IMR-90 (cell line): Measurements from ENCODE around the gene PRKAG2. TPM values are rescaled to one million over a fixed set of nuclear protein-coding genes. Genes with fewer than 3 reads are reported as not detected.

ENCODE experiments used
- ATAC-seq: fragments of 200-7000 bp; cut with Tn5 transposase; 2 replicates; pipeline ENCODE4 v1.9.1; 2020; ENCODE audit warnings: low read depth, mild to moderate bottlenecking, moderate library complexity
- BruUV-seq: library from RNA; stranded (reverse); fragments of 400-500 nt; replicated peaks from 2 replicates; lab custom pipeline; 2021; lab: Mats Ljungman, UMichigan
- CTCF ChIA-PET: fragments of 300-600 bp; formaldehyde crosslinking; extraction: SDS; loops from one replicate; lab custom pipeline; 2021; ENCODE audit warnings: antibody characterized with exemption; lab: Yijun Ruan, JAX
- POLR2A ChIA-PET: fragments of 300-600 bp; sonication (Branson Sonifier 250); formaldehyde crosslinking; loops from one replicate; lab custom pipeline; 2022; ENCODE audit warnings: antibody characterized with exemption; ENCODE audit not compliant: unreplicated experiment; lab: Charles Lee
- DNase-seq: peaks from one replicate; pipeline ENCODE4 v3.0.0; 2013
- H2AFZ ChIP-seq: replicated peaks from 2 replicates; pipeline ENCODE3; 2013; ENCODE audit warnings: low read length, mild to moderate bottlenecking; ENCODE audit not compliant: poor library complexity
- H2AK5ac ChIP-seq: 2 replicates; pipeline ENCODE4 v1.6.1; 2013; ENCODE audit warnings: low read depth, low read length, inconsistent platforms
- H2AK9ac ChIP-seq: replicated peaks from 2 replicates; pipeline ENCODE3; 2013; ENCODE audit warnings: mild to moderate bottlenecking, low read depth, low read length, moderate library complexity; ENCODE audit not compliant: poor library complexity
- H2BK120ac ChIP-seq: 2 replicates; pipeline ENCODE4 v1.6.1; 2013; ENCODE audit warnings: low read depth, low read length, inconsistent platforms
- H2BK15ac ChIP-seq: 3 replicates; pipeline ENCODE4 v1.6.1; 2013; ENCODE audit warnings: low read depth, low read length, inconsistent platforms
- H2BK20ac ChIP-seq: 2 replicates; pipeline ENCODE4 v1.6.1; 2013; ENCODE audit warnings: low read depth, mild to moderate bottlenecking, inconsistent platforms, low read length, moderate library complexity
- H2BK5ac ChIP-seq: 2 replicates; pipeline ENCODE4 v1.6.1; 2013; ENCODE audit warnings: mild to moderate bottlenecking, low read depth, low read length, inconsistent platforms; ENCODE audit not compliant: poor library complexity, severe bottlenecking
- H3K14ac ChIP-seq: replicated peaks from 2 replicates; pipeline ENCODE4 v1.6.1; 2013; ENCODE audit warnings: low read depth, low read length, inconsistent platforms
- H3K18ac ChIP-seq: 2 replicates; pipeline ENCODE4 v1.6.1; 2013; ENCODE audit warnings: low read depth, low read length, control low read depth
- H3K23ac ChIP-seq: 2 replicates; pipeline ENCODE4 v1.6.1; 2013; ENCODE audit warnings: low read depth, low read length, inconsistent platforms
- H3K27ac ChIP-seq: 2 replicates; pipeline ENCODE4 v1.5.1; 2013; ENCODE audit warnings: mild to moderate bottlenecking, control low read depth, low read length; ENCODE audit not compliant: insufficient read depth
- H3K27me3 ChIP-seq: 2 replicates; pipeline ENCODE4 v1.6.1; 2013; ENCODE audit warnings: low read length; ENCODE audit not compliant: control insufficient read depth, insufficient read depth
- H3K36me3 ChIP-seq: 2 replicates; pipeline ENCODE4 v1.6.1; 2013; ENCODE audit warnings: low read length, mixed read lengths; ENCODE audit not compliant: control insufficient read depth, insufficient read depth
- H3K4ac ChIP-seq: 2 replicates; pipeline ENCODE4 v1.6.1; 2013; ENCODE audit warnings: low read depth, low read length, inconsistent platforms
- H3K4me1 ChIP-seq: 2 replicates; pipeline ENCODE4 v1.6.1; 2013; ENCODE audit warnings: low read length, mixed read lengths; ENCODE audit not compliant: control insufficient read depth, insufficient read depth
- H3K4me2 ChIP-seq: 2 replicates; pipeline ENCODE4 v1.6.1; 2013; ENCODE audit warnings: low read depth, mild to moderate bottlenecking, control low read depth, low read length, moderate library complexity
- H3K4me3 ChIP-seq: 2 replicates; pipeline ENCODE4 v1.5.1; 2013; ENCODE audit warnings: low read depth, mild to moderate bottlenecking, control low read depth, low read length, moderate library complexity; ENCODE audit not compliant: insufficient read depth
- H3K56ac ChIP-seq: 2 replicates; pipeline ENCODE4 v1.6.1; 2013; ENCODE audit warnings: low read length, inconsistent platforms; ENCODE audit not compliant: insufficient read depth; ENCODE audit errors: extremely low read depth
- H3K79me1 ChIP-seq, 2 experiments: 2 replicates each; pipeline ENCODE4 v1.6.1; 2013; ENCODE audit warnings: low read length in 2 of 2, inconsistent platforms in 1 of 2, low read depth in 1 of 2
- H3K9ac ChIP-seq: 2 replicates; pipeline ENCODE4 v1.6.1; 2013; ENCODE audit warnings: low read depth, low read length, control low read depth
- H3K9me1 ChIP-seq: 2 replicates; pipeline ENCODE4 v1.6.1; 2013; ENCODE audit warnings: low read length, inconsistent platforms; ENCODE audit not compliant: insufficient read depth
- H3K9me3 ChIP-seq: 2 replicates; pipeline ENCODE4 v1.6.1; 2013; ENCODE audit warnings: low read length; ENCODE audit not compliant: control insufficient read depth, insufficient read depth
- H4K20me1 ChIP-seq: 2 replicates; pipeline ENCODE4 v1.6.1; 2013; ENCODE audit warnings: low read length, inconsistent platforms; ENCODE audit not compliant: insufficient read depth
- H4K5ac ChIP-seq: 2 replicates; pipeline ENCODE4 v1.6.1; 2013; ENCODE audit warnings: mild to moderate bottlenecking, low read depth, low read length, control low read depth
- H4K8ac ChIP-seq, 2 experiments: 2 replicates each; pipeline ENCODE4 v1.6.1; 2013; ENCODE audit warnings: low read depth in 2 of 2, low read length in 2 of 2, control low read depth in 1 of 2, inconsistent platforms in 1 of 2
- H4K91ac ChIP-seq: 2 replicates; pipeline ENCODE4 v1.6.1; 2013; ENCODE audit warnings: low read depth, low read length, inconsistent platforms; ENCODE audit not compliant: insufficient read depth
- BHLHE40 ChIP-seq: fragments of 150-350 bp; IDR thresholded peaks from 2 replicates; pipeline ENCODE4 v1.6.1; 2016; ENCODE audit warnings: mild to moderate bottlenecking, low read depth, low read length
- FOS ChIP-seq: fragments of 150-350 bp; IDR thresholded peaks from 2 replicates; pipeline ENCODE4 v1.6.1; 2016; ENCODE audit warnings: low read depth, low read length
- MAFK ChIP-seq: IDR thresholded peaks from 2 replicates; pipeline ENCODE4 v1.6.1; 2012; ENCODE audit warnings: low read depth, low read length, improper control_type of control experiment
- RAD21 ChIP-seq: IDR thresholded peaks from 2 replicates; pipeline ENCODE4 v1.6.1; 2012; ENCODE audit warnings: low read length, improper control_type of control experiment
- RFX5 ChIP-seq: IDR thresholded peaks from 2 replicates; pipeline ENCODE4 v1.8.0; 2012; ENCODE audit warnings: low read depth, mild to moderate bottlenecking, low read length, moderate library complexity
- SMC3 ChIP-seq: fragments of 150-350 bp; IDR thresholded peaks from 2 replicates; pipeline ENCODE4 v1.6.1; 2016; ENCODE audit warnings: low read depth, mild to moderate bottlenecking, antibody characterized with exemption, low read length, moderate library complexity
- WGBS, 2 experiments: methylation state at CpG; one replicate each; pipeline versions ENCODE4 v1.1.5 to v1.1.7; 2013; ENCODE audit warnings: missing lambda C conversion rate in 2 of 2; ENCODE audit not compliant: insufficient read length in 1 of 2; ENCODE audit errors: extremely low coverage in 2 of 2; 5-methylcytosine and 5-hydroxymethylcytosine counted together
- dilution Hi-C: fragments of 300-500 bp; cut with HindIII; formaldehyde crosslinking; loops from one replicate; pipeline ENCODE4 v1.14.3; 2018; ENCODE audit warnings: low sequenced_read_pairs; ENCODE audit not compliant: unreplicated experiment
- in situ Hi-C: fragments of 300-500 bp; cut with MboI; formaldehyde crosslinking; loops from 3 replicates; pipeline ENCODE4 v1.14.3; 2019; ENCODE audit warnings: low sequenced_read_pairs, inconsistent platforms, mixed read lengths
- intact Hi-C: fragments of 100-400 bp; cut with micrococcal nuclease; formaldehyde crosslinking; loops from 2 replicates; pipeline ENCODE4 v1.10.0; 2022
- polyA plus RNA-seq, 3 experiments: library from polyadenylated mRNA; depleted of rRNA; stranded (reverse); fragments of >200 nt; gene quantifications; 2 replicates each; pipeline ENCODE4 v1.2.3, GENCODE V29; 2012; ENCODE audit warnings: low replicate concordance in 1 of 3
- total RNA-seq: library from RNA; depleted of rRNA; stranded (reverse); fragments of >200 nt; gene quantifications from 2 replicates; pipeline ENCODE4 v1.2.3, GENCODE V29; 2012

The PRKAG2 gene
- total and polyA plus RNA-seq, 2 of the 4 experiments (the other 2 are of a cell fraction): 15.4 to 21.6 TPM

DNA sequence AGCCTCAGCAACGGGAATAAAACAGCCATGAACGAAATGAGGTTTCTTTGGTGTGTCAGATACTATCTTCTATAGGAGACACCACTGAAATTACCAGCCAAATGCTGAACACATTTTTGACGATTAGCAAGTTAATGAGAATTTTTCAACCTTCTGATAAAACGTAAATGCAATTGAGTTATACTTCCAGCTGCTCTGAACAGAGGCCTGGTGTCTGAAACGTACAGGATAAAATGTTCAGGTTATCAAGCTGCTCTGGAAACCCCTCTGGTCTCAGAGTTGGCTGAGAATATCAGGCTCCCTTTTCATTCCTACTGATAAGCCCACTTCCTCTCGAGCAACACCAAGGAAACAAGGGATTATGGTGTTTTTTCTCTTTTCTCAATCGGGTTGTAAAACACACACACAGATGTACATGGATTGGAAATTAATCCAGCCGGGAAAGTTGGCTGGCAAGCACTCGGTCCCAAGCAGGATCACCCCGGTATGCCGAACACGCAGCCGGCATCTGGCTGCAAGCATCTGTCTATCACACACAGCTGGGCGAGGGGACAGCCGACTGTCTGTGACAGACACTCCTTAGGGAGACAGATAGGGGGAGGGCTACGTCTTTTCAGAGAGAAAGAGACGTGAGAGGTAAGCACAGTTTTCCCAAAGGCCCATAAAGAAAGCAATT lies 171.8 kb downstream of the PRKAG2 start:
- Histone ChIP-seq H3K18ac (no peak overlapping the region), H2BK120ac (peak overlapping the region; percentile 20; the same call in 1 of the 2 replicates), H3K79me1 (no peaks in the 10 kb centered on the region; a peak in 1 of 4 replicates), H3K27me3 (no peaks in the 10 kb centered on the region; the same call in 1 of the 2 replicates), H3K9me1 (peaks cover 11% of the 10 kb centered on the region), H3K4ac (peak overlapping the region; percentile 38), H3K4me2 (no peak overlapping the region), H4K20me1 (no peaks in the 10 kb centered on the region), H3K36me3 (no peaks in the 10 kb centered on the region), H2AFZ (no peak overlapping the region), H3K14ac (0 out of 2 replicates have a peak overlapping the region, but pooled peaks have one; percentile 17), H3K4me1 (peaks cover 9% of the 10 kb centered on the region; the same call in 1 of the 2 replicates), H3K23ac (no peak overlapping the region), H2BK20ac (peak overlapping the region; percentile 6; the same call in 1 of the 2 replicates), H2AK5ac (peak overlapping the region; percentile 49; the same call in 1 of the 2 replicates), H4K5ac (no peak overlapping the region), H2BK5ac (no peak overlapping the region), H3K9me3 (no peaks in the 10 kb centered on the region), H3K9ac (no peak overlapping the region), H3K4me3 (no peak overlapping the region), H2BK15ac (peak overlapping the region; percentile 23; the same call in 2 of the 3 replicates), H4K8ac (peak overlapping the region in 1 of 2 experiments; percentile 46; a peak in 2 of 4 replicates), H4K91ac (peak overlapping the region; percentile 8; the same call in 1 of the 2 replicates), H3K27ac (no peak overlapping the region), H2AK9ac (no peak overlapping the region), H3K56ac (no peak overlapping the region)
- no TSS peak for BruUV-seq
- in situ Hi-C loops: no loop called here
- DNase-seq: no peak
- dilution Hi-C loops: no loop called here
- ChIA-PET CTCF (interaction anchor here (0.7 to 2.6 kb wide), 2 partner anchors 19 to 74 kb away, joined by 3 to 10 read pairs; no protein-coding TSS in a partner anchor), POLR2A (no interaction called here)
- 42% methylated on average over 6 of the region's 17 CpGs; no CpG with 5 or more reads in 1 of the 2 experiments for WGBS, 2 experiments
- ATAC-seq: no peak
- TF ChIP-seq RFX5 (no peak), SMC3 (no peak), MAFK (no peak), RAD21 (no peak), BHLHE40 (no peak), FOS (no peak)
- intact Hi-C loops: loop anchor here (5.0 kb wide), 1 partner anchor 133 kb away; no protein-coding TSS in a partner anchor
